ENCODE measurements around the gene CABLES2.

CABLES2 gene

GRCh38 chr20:62347445-62347844, 59.6 kb downstream of the CABLES2 start:
- DNase-seq (ENCODE audit: low read depth): no peak

- no peak for DNase-seq (ENCODE audit: low read depth)
Measured at GRCh38 chr20:62347151-62347404, 60.0 kb downstream of the CABLES2 start.

- DNase-seq (ENCODE audit: low read depth): no peak
Measured at GRCh38 chr20:62346398-62347150, 60.5 kb downstream of the CABLES2 start.

- DNase-seq (ENCODE audit: low read depth): no peak
Measured at GRCh38 chr20:62345681-62346370, 61.3 kb downstream of the CABLES2 start.

GRCh38 chr20:62344782-62345181, 62.3 kb downstream of the CABLES2 start:
- DNase-seq (ENCODE audit: low read depth): no peak

GRCh38 chr20:62344092-62344491, 63.0 kb downstream of the CABLES2 start:
- DNase-seq (ENCODE audit: low read depth): no peak

- no peak for DNase-seq (ENCODE audit: low read depth)
Measured at GRCh38 chr20:62342910-62343309, 64.2 kb downstream of the CABLES2 start.

- no peak for DNase-seq (ENCODE audit: low read depth)
Measured at GRCh38 chr20:62339647-62340062, 67.4 kb downstream of the CABLES2 start.
